GM12878 (cell line): ENCODE measurements around the gene CD82. TPM values are rescaled to one million over a fixed set of nuclear protein-coding genes. Genes with fewer than 3 reads are reported as not detected.

ENCODE experiments used
- ATAC-seq: fragments of 200-7000 bp; cut with Tn5 transposase; 3 replicates; pipeline ENCODE4 v1.9.1; 2020; ENCODE audit warnings: mild to moderate bottlenecking, moderate library complexity
- BruUV-seq: library from RNA; stranded (reverse); fragments of 400-500 nt; replicated peaks from 2 replicates; lab custom pipeline; 2021; lab: Mats Ljungman, UMichigan
- CTCF ChIA-PET: fragments of 300-600 bp; sonication (Branson Sonifier 250); formaldehyde crosslinking; extraction: SDS; loops from one replicate; lab custom pipeline; 2021; ENCODE audit warnings: inconsistent platforms; lab: Yijun Ruan, JAX
- POLR2A ChIA-PET: fragments of 350-600 bp; formaldehyde crosslinking; extraction: SDS; loops from one replicate; lab custom pipeline; 2021; ENCODE audit warnings: inconsistent platforms; lab: Charles Lee
- RAD21 ChIA-PET: fragments of 300-600 bp; sonication (Branson Sonifier 250); formaldehyde crosslinking; loops from one replicate; lab custom pipeline; 2023; ENCODE audit warnings: antibody characterized with exemption; ENCODE audit not compliant: unreplicated experiment; lab: Charles Lee
- SMC1A ChIA-PET: fragments of 300-600 bp; sonication (Branson Sonifier 250); formaldehyde crosslinking; loops from one replicate; lab custom pipeline; 2023; ENCODE audit not compliant: unreplicated experiment, uncharacterized antibody; lab: Charles Lee
- DNase-seq: peaks from one replicate; pipeline ENCODE4 v3.0.0-alpha.2; 2011; ENCODE audit warnings: low read depth, low spot score
- FAIRE-seq: peaks from 3 replicates; lab custom pipeline; 2011; peaks lifted over from hg19 to GRCh38; lab: Jason Lieb, UNC
- H2AFZ ChIP-seq: 2 replicates; pipeline ENCODE4 v1.6.0; 2011; ENCODE audit warnings: low read depth, low read length, control low read depth; ENCODE audit not compliant: control insufficient read depth
- H3K27ac ChIP-seq: 2 replicates; pipeline ENCODE4 v1.5.1; 2011; ENCODE audit warnings: control low read depth; ENCODE audit not compliant: control insufficient read depth, insufficient read depth
- H3K27me3 ChIP-seq, 2 experiments: replicated peaks in 1 of 2; 2 replicates each; pipeline versions ENCODE4 v1.6.0 to v1.6.1; 2011; ENCODE audit warnings: low read length in 1 of 2; ENCODE audit not compliant: control insufficient read depth in 2 of 2, insufficient read depth in 2 of 2
- H3K36me3 ChIP-seq, 2 experiments: 2 replicates each; pipeline ENCODE4 v1.5.1; 2011; ENCODE audit warnings: low read length in 1 of 2; ENCODE audit not compliant: control insufficient read depth in 2 of 2, insufficient read depth in 2 of 2
- H3K4me1 ChIP-seq: 2 replicates; pipeline ENCODE4 v1.6.1; 2011; ENCODE audit warnings: mild to moderate bottlenecking, low read length, moderate library complexity, mixed read lengths; ENCODE audit not compliant: control insufficient read depth, insufficient read depth
- H3K4me2 ChIP-seq: 2 replicates; pipeline ENCODE4 v1.6.0; 2011; ENCODE audit warnings: control low read depth; ENCODE audit not compliant: control insufficient read depth, insufficient read depth
- H3K4me3 ChIP-seq: fragments of 200-600 bp; sonication (generic); 2 replicates; pipeline ENCODE4 v1.5.1; 2016
- H3K79me2 ChIP-seq: 2 replicates; pipeline ENCODE4 v1.6.0; 2011; ENCODE audit warnings: low read length; ENCODE audit not compliant: control insufficient read depth, insufficient read depth
- H3K9ac ChIP-seq: 2 replicates; pipeline ENCODE4 v1.8.0; 2011; ENCODE audit warnings: low read length, control low read depth, mixed read lengths; ENCODE audit not compliant: control insufficient read depth, insufficient read depth
- H3K9me3 ChIP-seq: replicated peaks from 3 replicates; pipeline ENCODE4 v1.5.1; 2011; ENCODE audit warnings: mild to moderate bottlenecking, low read length; ENCODE audit not compliant: control insufficient read depth, insufficient read depth
- H4K20me1 ChIP-seq: 2 replicates; pipeline ENCODE4 v1.6.0; 2011; ENCODE audit not compliant: control insufficient read depth, insufficient read depth
- BCLAF1 ChIP-seq: fragments of 450-650 bp; IDR thresholded peaks from 2 replicates; pipeline ENCODE4 v1.6.1; 2017; ENCODE audit warnings: antibody characterized with exemption, mild to moderate bottlenecking, moderate library complexity
- JUND ChIP-seq: IDR thresholded peaks from 2 replicates; pipeline ENCODE4 v1.6.1; 2012; ENCODE audit warnings: low read depth, mild to moderate bottlenecking, low read length, improper control_type of control experiment, moderate library complexity
- KAT2A ChIP-seq: conservative IDR thresholded peaks from 2 replicates; pipeline ENCODE4 v1.6.1; 2011; ENCODE audit warnings: low read depth, low read length; ENCODE audit not compliant: control insufficient read depth
- NR2C2 ChIP-seq: IDR thresholded peaks from 2 replicates; pipeline ENCODE4 v1.6.1; 2011; ENCODE audit warnings: borderline replicate concordance, low read depth; ENCODE audit not compliant: control insufficient read depth, insufficient read length
- PKNOX1 ChIP-seq: fragments of 450-650 bp; IDR thresholded peaks from 2 replicates; pipeline ENCODE4 v1.6.1; 2016; ENCODE audit warnings: mild to moderate bottlenecking
- POLR2AphosphoS5 ChIP-seq: IDR thresholded peaks from 2 replicates; pipeline ENCODE4 v1.6.1; 2011; ENCODE audit warnings: mild to moderate bottlenecking, low read length, inconsistent platforms
- POU2F2 ChIP-seq: IDR thresholded peaks from 3 replicates; pipeline ENCODE4 v1.6.1; 2011; ENCODE audit warnings: low read depth, mild to moderate bottlenecking, low read length, borderline replicate concordance
- SRF ChIP-seq, 2 experiments: IDR thresholded peaks; 2 replicates each; pipeline ENCODE4 v1.6.1; 2011; ENCODE audit warnings: low read depth in 2 of 2, low read length in 2 of 2, mild to moderate bottlenecking in 1 of 2, moderate library complexity in 1 of 2
- ZNF207 ChIP-seq: fragments of 450-650 bp; IDR thresholded peaks from 2 replicates; pipeline ENCODE4 v1.6.1; 2014; ENCODE audit warnings: antibody characterized with exemption, mild to moderate bottlenecking, borderline replicate concordance
- ZNF24 ChIP-seq: fragments of 450-650 bp; IDR thresholded peaks from 2 replicates; pipeline ENCODE4 v1.6.1; 2017; ENCODE audit warnings: antibody characterized with exemption, mild to moderate bottlenecking
- WGBS: methylation state at CpG from one replicate; pipeline ENCODE4 v1.1.6; 2016; ENCODE audit warnings: low lambda C conversion rate; ENCODE audit not compliant: insufficient replicate concordance, insufficient coverage; ENCODE audit errors: missing lambda C conversion rate; 5-methylcytosine and 5-hydroxymethylcytosine counted together
- in situ Hi-C: fragments of 300-500 bp; cut with MboI; formaldehyde crosslinking; loops from 9 replicates; pipeline ENCODE4 v1.14.3; 2018; ENCODE audit warnings: mixed read lengths
- intact Hi-C: fragments of 100-400 bp; cut with micrococcal nuclease; formaldehyde crosslinking; loops from one replicate; pipeline ENCODE4 v1.14.2; 2022; ENCODE audit not compliant: unreplicated experiment
- polyA plus RNA-seq, 11 experiments: library from polyadenylated mRNA; depleted of rRNA in 4 of 11; unstranded in 6 of 11; stranded (reverse) in 5 of 11; fragments of >200 nt; fragmentation: Nextera tagmentation in 4 of 11; fragmentation: Illumina TruSeq in 1 of 11; extraction: Ambion mirVana in 4 of 11; extraction: Trizol in 1 of 11; gene quantifications; 1 replicate in 1 of 11; 2 replicates in 10 of 11; pipeline versions ENCODE4 v1.2.1 to v1.2.3, GENCODE V29; 2011 to 2016; ENCODE audit warnings: inconsistent platforms in 2 of 11, missing spikeins in 2 of 11, low read depth in 1 of 11
- total RNA-seq, 4 experiments: library from RNA; depleted of rRNA in 3 of 4; stranded (reverse); fragments of >200 nt in 3 of 4; fragmentation: Illumina TruSeq in 1 of 4; extraction: Trizol in 1 of 4; gene quantifications; 2 replicates each; pipeline versions ENCODE4 v1.2.1 to v1.2.3, GENCODE V29; 2013 to 2021
- TF ChIP-seq, protein P1 (sequence below): IDR thresholded peaks from 2 replicates; pipeline ENCODE4 v1.6.1; 2012; ENCODE audit warnings: low read depth, low read length, improper control_type of control experiment
- TF ChIP-seq, protein P2 (sequence below): fragments of 450-650 bp; IDR thresholded peaks from 2 replicates; pipeline ENCODE4 v1.6.1; 2016; ENCODE audit warnings: mild to moderate bottlenecking, moderate library complexity, borderline replicate concordance

Gene CD82
- total and polyA plus RNA-seq, 10 of the 15 experiments (the other 5 are each of a cell fraction or from before 2014, with no cell fraction given) = 5.2 to 180 (median 84.7) TPM

- H3K9ac ChIP-seq = no peak overlapping the region
- SMC1A ChIA-PET = interaction anchor here (1.1 to 2.1 kb wide), 3 partner anchors 9 to 76 kb away, joined by 3 to 9 read pairs (median 5); no protein-coding TSS in a partner anchor
- intact Hi-C loops = loop anchor here (5.0 kb wide), 1 partner anchor 97 kb away; the partner anchor contains the start of gene TSPAN18
- in situ Hi-C loops = loop anchor here (5.0 kb wide), 1 partner anchor 262 kb away; no protein-coding TSS in a partner anchor
- WGBS = 70% methylated on average over 7 of the region's 7 CpGs
- H3K4me3 ChIP-seq = no peak overlapping the region
- no peak overlapping the region for H2AFZ ChIP-seq
- H3K27ac ChIP-seq = no peak overlapping the region
- H3K9me3 ChIP-seq = peaks cover 3% of the 10 kb centered on the region; the same call in 2 of the 3 replicates
- H3K36me3 ChIP-seq = no peaks in the 10 kb centered on the region
- CTCF ChIA-PET = interaction anchor here (1.8 to 9.0 kb wide), 3 partner anchors 11 to 73 kb away, joined by 5 to 93 read pairs (median 25); no protein-coding TSS in a partner anchor
- H3K27me3 ChIP-seq = no peaks in the 10 kb centered on the region
- H3K4me2 ChIP-seq = no peak overlapping the region
- RAD21 ChIA-PET = interaction anchor here (3.7 kb wide), 1 partner anchor 73 kb away, joined by 21 read pairs; no protein-coding TSS in a partner anchor
- no peaks in the 10 kb centered on the region for H4K20me1 ChIP-seq
- POLR2A ChIA-PET = no interaction called here
- H3K4me1 ChIP-seq = peaks cover 13% of the 10 kb centered on the region
- BruUV-seq = no TSS peak
- no peak for DNase-seq
- no peak for ATAC-seq
- FAIRE-seq = no peak
- H3K79me2 ChIP-seq = no peaks in the 10 kb centered on the region
- TF ChIP-seq BCLAF1 (no peak), SRF (IDR thresholded peaks at IDR 0.05; ENCODE audit: low read depth in 2 of 2, low read length in 2 of 2) (no peak), PKNOX1 (no peak), NR2C2 (no peak), JUND (no peak), ZNF24 (no peak), ZNF207 (no peak), POLR2AphosphoS5 (no peak), KAT2A (no peak), POU2F2 (no peak)
- TF ChIP-seq, protein P1, sequence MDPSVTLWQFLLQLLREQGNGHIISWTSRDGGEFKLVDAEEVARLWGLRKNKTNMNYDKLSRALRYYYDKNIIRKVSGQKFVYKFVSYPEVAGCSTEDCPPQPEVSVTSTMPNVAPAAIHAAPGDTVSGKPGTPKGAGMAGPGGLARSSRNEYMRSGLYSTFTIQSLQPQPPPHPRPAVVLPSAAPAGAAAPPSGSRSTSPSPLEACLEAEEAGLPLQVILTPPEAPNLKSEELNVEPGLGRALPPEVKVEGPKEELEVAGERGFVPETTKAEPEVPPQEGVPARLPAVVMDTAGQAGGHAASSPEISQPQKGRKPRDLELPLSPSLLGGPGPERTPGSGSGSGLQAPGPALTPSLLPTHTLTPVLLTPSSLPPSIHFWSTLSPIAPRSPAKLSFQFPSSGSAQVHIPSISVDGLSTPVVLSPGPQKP = no peak
- TF ChIP-seq, protein P2, sequence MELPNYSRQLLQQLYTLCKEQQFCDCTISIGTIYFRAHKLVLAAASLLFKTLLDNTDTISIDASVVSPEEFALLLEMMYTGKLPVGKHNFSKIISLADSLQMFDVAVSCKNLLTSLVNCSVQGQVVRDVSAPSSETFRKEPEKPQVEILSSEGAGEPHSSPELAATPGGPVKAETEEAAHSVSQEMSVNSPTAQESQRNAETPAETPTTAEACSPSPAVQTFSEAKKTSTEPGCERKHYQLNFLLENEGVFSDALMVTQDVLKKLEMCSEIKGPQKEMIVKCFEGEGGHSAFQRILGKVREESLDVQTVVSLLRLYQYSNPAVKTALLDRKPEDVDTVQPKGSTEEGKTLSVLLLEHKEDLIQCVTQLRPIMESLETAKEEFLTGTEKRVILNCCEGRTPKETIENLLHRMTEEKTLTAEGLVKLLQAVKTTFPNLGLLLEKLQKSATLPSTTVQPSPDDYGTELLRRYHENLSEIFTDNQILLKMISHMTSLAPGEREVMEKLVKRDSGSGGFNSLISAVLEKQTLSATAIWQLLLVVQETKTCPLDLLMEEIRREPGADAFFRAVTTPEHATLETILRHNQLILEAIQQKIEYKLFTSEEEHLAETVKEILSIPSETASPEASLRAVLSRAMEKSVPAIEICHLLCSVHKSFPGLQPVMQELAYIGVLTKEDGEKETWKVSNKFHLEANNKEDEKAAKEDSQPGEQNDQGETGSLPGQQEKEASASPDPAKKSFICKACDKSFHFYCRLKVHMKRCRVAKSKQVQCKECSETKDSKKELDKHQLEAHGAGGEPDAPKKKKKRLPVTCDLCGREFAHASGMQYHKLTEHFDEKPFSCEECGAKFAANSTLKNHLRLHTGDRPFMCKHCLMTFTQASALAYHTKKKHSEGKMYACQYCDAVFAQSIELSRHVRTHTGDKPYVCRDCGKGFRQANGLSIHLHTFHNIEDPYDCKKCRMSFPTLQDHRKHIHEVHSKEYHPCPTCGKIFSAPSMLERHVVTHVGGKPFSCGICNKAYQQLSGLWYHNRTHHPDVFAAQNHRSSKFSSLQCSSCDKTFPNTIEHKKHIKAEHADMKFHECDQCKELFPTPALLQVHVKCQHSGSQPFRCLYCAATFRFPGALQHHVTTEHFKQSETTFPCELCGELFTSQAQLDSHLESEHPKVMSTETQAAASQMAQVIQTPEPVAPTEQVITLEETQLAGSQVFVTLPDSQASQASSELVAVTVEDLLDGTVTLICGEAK = no peak
These were observed 65.2 kb downstream of the CD82 start for GRCh38 chr11:44630511-44631210.
